Measurements from ENCODE around the gene CPNE8.

The CPNE8 gene

DNA sequence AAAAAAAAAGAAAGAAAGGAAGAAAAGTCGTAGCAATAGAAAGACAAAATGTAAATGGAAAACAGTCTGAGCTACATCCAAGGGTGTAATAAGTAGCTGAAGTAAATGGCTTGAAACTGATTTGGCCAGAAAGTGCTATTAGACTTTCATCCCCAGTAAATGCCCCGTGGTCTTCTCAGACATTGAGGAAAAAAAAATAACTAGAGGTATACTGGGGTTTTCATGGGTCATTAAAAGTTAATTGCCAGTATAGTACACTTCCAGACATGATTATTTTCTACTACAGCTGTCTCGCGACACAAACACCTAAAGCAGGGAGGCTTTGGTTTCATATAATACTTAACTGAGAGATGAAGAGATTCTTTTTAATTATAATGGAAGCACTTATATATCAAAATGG, 271.9 kb downstream of the CPNE8 start:
- DNase-seq (ENCODE audit: low read depth in 2 of 2): no peak

DNA sequence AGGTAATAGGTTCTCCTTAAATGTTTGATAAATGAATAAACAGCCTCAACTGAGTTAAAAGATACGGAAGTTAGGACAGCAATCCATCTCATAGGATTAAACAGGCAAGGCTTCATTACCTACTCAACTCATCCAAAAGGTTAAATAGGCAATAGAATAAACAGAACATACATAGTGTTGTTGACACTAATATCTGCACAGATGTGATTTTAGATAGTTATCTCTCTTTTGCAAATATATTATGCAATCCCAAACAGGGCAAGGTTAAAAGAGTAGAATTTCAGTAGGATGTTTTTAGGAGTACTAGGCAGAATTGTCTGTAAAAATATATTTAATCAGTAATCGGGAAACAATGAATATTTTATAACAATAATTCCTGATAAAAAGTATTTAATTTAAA, 276.3 kb downstream of the CPNE8 start:
- no peak for DNase-seq (ENCODE audit: low read depth in 2 of 2)

DNA sequence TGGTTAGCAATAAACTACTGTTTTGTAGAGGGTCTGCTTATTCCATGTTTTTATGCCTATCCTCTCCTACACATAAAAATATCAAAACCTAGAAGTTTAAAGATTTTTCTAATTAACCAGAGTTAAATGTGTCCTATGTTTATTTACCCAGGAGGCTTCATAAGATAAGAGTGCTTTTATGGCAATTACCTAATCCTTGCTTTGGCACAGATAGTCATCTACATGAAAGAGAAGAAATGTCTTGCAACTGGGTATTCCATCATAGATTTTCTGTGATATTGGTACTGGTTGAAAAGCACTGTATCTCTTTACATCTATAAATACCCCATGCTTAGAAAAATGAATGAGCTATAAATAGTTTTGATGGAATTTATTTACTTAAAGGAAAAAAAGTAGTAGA, 277.1 kb downstream of the CPNE8 start:
- DNase-seq (ENCODE audit: low read depth in 2 of 2): no peak

GRCh38 chr12:38625306-38625705, 280.1 kb downstream of the CPNE8 start:
- no peak for DNase-seq (ENCODE audit: low read depth in 2 of 2)

DNA sequence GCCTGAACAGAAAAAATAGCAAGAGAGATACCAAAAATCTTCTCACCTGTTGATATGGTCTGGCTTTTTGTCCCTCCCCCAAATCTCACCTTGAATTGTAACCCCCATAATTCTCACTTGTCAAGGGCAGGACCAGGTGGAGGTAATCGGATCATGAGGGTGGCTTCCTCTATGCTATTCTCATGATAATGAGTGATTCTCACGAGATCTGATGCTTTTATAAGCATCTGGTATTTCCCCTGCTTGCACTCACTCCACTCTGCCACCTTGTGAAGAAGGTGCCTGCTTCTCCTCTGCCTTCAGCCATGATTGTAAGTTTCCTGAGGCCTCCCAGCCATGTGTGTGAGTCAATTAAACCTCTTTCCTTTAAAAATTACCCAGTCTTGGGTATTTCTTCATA, 291.2 kb downstream of the CPNE8 start:
- DNase-seq (ENCODE audit: low read depth in 2 of 2): no peak

DNA sequence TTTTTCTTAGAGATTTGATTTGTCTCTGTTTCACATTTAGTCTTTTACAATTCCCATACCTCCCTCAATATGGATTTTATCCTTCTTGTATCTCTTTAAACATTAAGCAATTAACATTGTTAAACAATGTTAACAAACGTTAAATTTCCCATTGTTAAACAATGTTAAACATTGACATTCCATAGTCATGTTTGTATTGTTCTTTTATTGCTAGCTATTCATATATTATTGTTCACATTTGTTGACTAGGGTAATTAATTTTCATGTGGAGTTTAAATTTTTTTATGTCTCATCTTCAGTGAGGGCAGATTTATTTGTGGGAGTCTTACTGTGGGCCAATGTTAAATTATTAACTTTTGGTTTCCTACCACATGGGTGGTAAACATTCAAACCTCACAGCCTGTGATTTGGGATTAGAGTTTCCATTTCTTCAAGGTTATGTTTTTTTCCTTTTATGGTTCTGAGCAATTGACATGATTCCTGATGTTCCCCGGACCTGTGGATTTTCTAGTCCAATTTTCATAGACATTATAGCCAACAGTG, 294.5 kb downstream of the CPNE8 start:
- DNase-seq (ENCODE audit: low read depth in 2 of 2): no peak

DNA sequence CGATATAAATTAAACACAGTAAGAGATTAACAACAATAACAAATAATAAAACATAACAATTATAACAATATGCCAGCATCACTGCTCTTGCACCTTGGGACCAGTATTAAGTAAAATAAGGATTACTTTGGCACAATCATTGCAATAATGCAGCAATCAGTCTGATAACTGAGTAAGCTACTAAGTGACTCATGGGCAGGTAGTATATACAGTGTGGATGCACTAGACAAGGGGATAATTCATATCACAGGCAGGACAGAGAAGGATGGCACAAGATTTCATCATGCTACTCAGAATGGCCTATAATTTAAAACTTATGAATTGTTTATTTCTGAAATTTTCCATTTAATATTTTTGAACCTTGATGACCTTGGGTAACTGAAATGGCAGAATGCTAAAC, 298.1 kb downstream of the CPNE8 start:
- DNase-seq (ENCODE audit: low read depth in 2 of 2): no peak

Measured in fibroblast of skin of left biceps (primary cell).